Endothelial cell of umbilical vein (primary cell): Measurements from ENCODE around the gene CUZD1.

Experiments
- CTCF ChIP-seq, 2 donors: IDR thresholded peaks; 1 replicate in 1 of 2; 2 replicates in 1 of 2; pipeline ENCODE4 v1.5.1; 2011; ENCODE audit warnings: low read length in 2 of 2, mild to moderate bottlenecking in 2 of 2, moderate library complexity in 2 of 2, control low read depth in 1 of 2, inconsistent platforms in 1 of 2, low read depth in 1 of 2; ENCODE audit not compliant: insufficient read depth in 1 of 2; ENCODE audit errors: extremely low read depth in 1 of 2
- EZH2 ChIP-seq: IDR thresholded peaks from 2 replicates; pipeline ENCODE4 v1.6.1; 2012; ENCODE audit warnings: borderline replicate concordance, low read depth, mild to moderate bottlenecking, moderate library complexity, low read length, inconsistent platforms; ENCODE audit not compliant: severe bottlenecking
- FOS ChIP-seq: IDR thresholded peaks from 2 replicates; pipeline ENCODE4 v1.6.1; 2011; ENCODE audit warnings: mild to moderate bottlenecking, low read length, moderate library complexity, borderline replicate concordance; ENCODE audit not compliant: insufficient read depth
- JUN ChIP-seq: IDR thresholded peaks from 2 replicates; pipeline ENCODE4 v1.6.1; 2011; ENCODE audit warnings: borderline replicate concordance, low read depth; ENCODE audit not compliant: insufficient read length, insufficient read depth
- MAX ChIP-seq: IDR thresholded peaks from 2 replicates; pipeline ENCODE4 v1.6.1; 2011; ENCODE audit not compliant: insufficient read depth, insufficient read length
- MYC ChIP-seq: IDR thresholded peaks from one replicate; pipeline ENCODE4 v1.6.1; 2011; ENCODE audit warnings: mild to moderate bottlenecking, low read depth, low read length
- POLR2A ChIP-seq: IDR thresholded peaks from 2 replicates; pipeline ENCODE4 v1.6.1; 2012; ENCODE audit warnings: low read depth, mild to moderate bottlenecking, control low read depth, low read length
- POLR2AphosphoS5 ChIP-seq: IDR thresholded peaks from 2 replicates; pipeline ENCODE4 v1.6.1; 2012; ENCODE audit warnings: low read depth, mild to moderate bottlenecking, control low read depth, low read length, moderate library complexity; ENCODE audit not compliant: insufficient read depth

DNA sequence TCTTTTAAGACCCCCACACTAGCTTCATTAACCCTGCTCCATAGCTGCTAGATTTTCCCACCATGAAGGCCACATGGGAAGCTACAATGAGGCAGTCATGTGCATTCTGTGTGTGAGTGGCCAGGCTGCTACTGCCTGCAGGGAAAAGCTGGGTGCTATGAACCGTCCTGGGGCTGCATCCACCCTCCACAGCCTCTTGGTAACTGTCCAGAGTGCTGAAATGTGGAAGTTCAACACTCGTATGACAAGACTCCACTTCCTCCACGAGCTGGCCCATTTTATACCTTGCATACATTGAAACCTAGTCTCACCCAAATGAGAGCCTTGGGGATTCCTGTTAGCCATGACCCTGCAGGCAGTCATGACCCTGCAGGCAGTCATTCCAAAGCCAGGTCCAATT, 59.4 kb downstream of the CUZD1 start:
- TF ChIP-seq CTCF (IDR thresholded peaks at IDR 0.05; ENCODE audit: extremely low read depth in 1 of 2, insufficient read depth in 1 of 2, low read depth in 1 of 2, low read length in 2 of 2) (no peak), POLR2A (no peak), EZH2 (no peak), MAX (no peak), FOS (no peak), POLR2AphosphoS5 (no peak), MYC (no peak), JUN (no peak)
